GM19455 (cell line): Measurements from ENCODE around the gene RNF32.
"Not testable (repeated sequence)": the region's sequence is repeated elsewhere in the genome, so short reads cannot be mapped to it uniquely, and the experiment has no call there.

Source experiments
- ATAC-seq: cut with Tn5 transposase; IDR thresholded peaks from one replicate; pipeline ENCODE4 v1.9.1; 2021; ENCODE audit not compliant: unreplicated experiment

The RNF32 gene

GRCh38 chr7:156640949-156641485 is 443 bp downstream of the RNF32 start:
- ATAC-seq: peak; percentile 62

- ATAC-seq: no peak
Measured at GRCh38 chr7:156642306-156643045, 1.9 kb downstream of the RNF32 start.

GRCh38 chr7:156647330-156647729 is 6.8 kb downstream of the RNF32 start:
- ATAC-seq: not testable (repeated sequence)

- ATAC-seq: no peak
Measured at GRCh38 chr7:156650042-156650441, 9.5 kb downstream of the RNF32 start.

GRCh38 chr7:156651474-156651873 is 10.9 kb downstream of the RNF32 start:
- no peak for ATAC-seq

- no peak for ATAC-seq
Measured at GRCh38 chr7:156652886-156653568, 12.5 kb downstream of the RNF32 start.

GRCh38 chr7:156654511-156655234 is 14.1 kb downstream of the RNF32 start:
- no peak for ATAC-seq

- ATAC-seq: no peak
Measured at GRCh38 chr7:156655251-156655650, 14.7 kb downstream of the RNF32 start.

- no peak for ATAC-seq
Measured at GRCh38 chr7:156655983-156656382, 15.4 kb downstream of the RNF32 start.

GRCh38 chr7:156656598-156656997 is 16.0 kb downstream of the RNF32 start:
- ATAC-seq: no peak

- no peak for ATAC-seq
Measured at GRCh38 chr7:156657681-156658080, 17.1 kb downstream of the RNF32 start.

GRCh38 chr7:156659203-156659602 is 18.6 kb downstream of the RNF32 start:
- no peak for ATAC-seq

GRCh38 chr7:156659961-156660360 is 19.4 kb downstream of the RNF32 start:
- no peak for ATAC-seq

GRCh38 chr7:156661637-156662036 is 21.1 kb downstream of the RNF32 start:
- ATAC-seq: no peak

GRCh38 chr7:156662277-156662676 is 21.7 kb downstream of the RNF32 start:
- no peak for ATAC-seq

- no peak for ATAC-seq
Measured at GRCh38 chr7:156665101-156665500, 24.5 kb downstream of the RNF32 start.

GRCh38 chr7:156666368-156667109 is 26.0 kb downstream of the RNF32 start:
- no peak for ATAC-seq

- ATAC-seq: no peak
Measured at GRCh38 chr7:156667110-156667426, 26.5 kb downstream of the RNF32 start.

- ATAC-seq: no peak
Measured at GRCh38 chr7:156668130-156668741, 27.7 kb downstream of the RNF32 start.

- ATAC-seq: no peak
Measured at GRCh38 chr7:156669035-156669828, 28.7 kb downstream of the RNF32 start.
